H1 (cell line): ENCODE results near the gene JAK2.

Experiments
- CTCF ChIP-seq, 3 experiments: IDR thresholded peaks; 1 replicate in 2 of 3; 2 replicates in 1 of 3; pipeline versions ENCODE4 v1.5.1 to v1.6.1; 2011; ENCODE audit warnings: low read length in 3 of 3, mild to moderate bottlenecking in 3 of 3, inconsistent platforms in 2 of 3, low read depth in 1 of 3, moderate library complexity in 1 of 3; ENCODE audit not compliant: insufficient read depth in 1 of 3; ENCODE audit errors: control extremely low read depth in 1 of 3
- POLR2A ChIP-seq, 2 experiments: IDR thresholded peaks; 1 replicate in 1 of 2; 2 replicates in 1 of 2; pipeline ENCODE4 v1.6.1; 2011; ENCODE audit warnings: low read depth in 2 of 2, low read length in 2 of 2, mild to moderate bottlenecking in 2 of 2; ENCODE audit errors: control extremely low read depth in 1 of 2
- POU5F1 ChIP-seq: IDR thresholded peaks from 2 replicates; pipeline ENCODE4 v1.6.1; 2011; ENCODE audit warnings: low read depth, mild to moderate bottlenecking, low read length, moderate library complexity
- SIN3A ChIP-seq, 2 experiments: IDR thresholded peaks in 1 of 2; conservative IDR thresholded peaks in 1 of 2; 2 replicates each; pipeline ENCODE4 v1.6.1; 2011 to 2012; ENCODE audit warnings: low read length in 2 of 2, improper control_type of control experiment in 1 of 2, low read depth in 1 of 2, mild to moderate bottlenecking in 1 of 2
- TAF1 ChIP-seq: IDR thresholded peaks from 2 replicates; pipeline ENCODE4 v1.6.1; 2011; ENCODE audit warnings: mild to moderate bottlenecking, low read depth, low read length
- USF2 ChIP-seq: IDR thresholded peaks from 2 replicates; pipeline ENCODE4 v1.6.1; 2011; ENCODE audit warnings: low read length, improper control_type of control experiment
- YY1 ChIP-seq: IDR thresholded peaks from 2 replicates; pipeline ENCODE4 v1.6.1; 2011; ENCODE audit warnings: low read depth, mild to moderate bottlenecking, low read length

- TF ChIP-seq CTCF (IDR thresholded peaks at IDR 0.05; ENCODE audit: control extremely low read depth in 1 of 3, insufficient read depth in 1 of 3, low read depth in 1 of 3, low read length in 3 of 3) = no peak
- no peak for TF ChIP-seq YY1
- no peak for TF ChIP-seq SIN3A (conservative IDR thresholded peaks at IDR 0.05 in 1 of 2, IDR thresholded peaks at IDR 0.05 in 1 of 2; ENCODE audit: low read depth in 1 of 2, low read length in 2 of 2)
- no peak for TF ChIP-seq POU5F1
- no peak for TF ChIP-seq TAF1
- TF ChIP-seq POLR2A (IDR thresholded peaks at IDR 0.05; ENCODE audit: control extremely low read depth in 1 of 2, low read depth in 2 of 2, low read length in 2 of 2) = no peak
- TF ChIP-seq USF2 = no peak
Observed at GRCh38 chr9:5122516-5122915, 137.4 kb downstream of the JAK2 start.
